GM20000 (cell line): ENCODE results near the gene RPS17.

ENCODE experiments used
- DNase-seq: peaks from one replicate; pipeline ENCODE4 v3.0.0; 2012; ENCODE audit warnings: low spot score
- CTCF ChIP-seq: IDR thresholded peaks from 2 replicates; pipeline ENCODE4 v1.5.1; 2012; ENCODE audit warnings: mild to moderate bottlenecking, control low read depth; ENCODE audit errors: extremely low read depth, missing control alignments

RPS17 gene

GRCh38 chr15:82548700-82549099 is 8.4 kb upstream of the RPS17 start:
- no peak for TF ChIP-seq CTCF
- peak; percentile 33 for DNase-seq

GRCh38 chr15:82545478-82545877 is 5.2 kb upstream of the RPS17 start:
- TF ChIP-seq CTCF: no peak
- DNase-seq: no peak

GRCh38 chr15:82545002-82545401 is 4.7 kb upstream of the RPS17 start:
- no peak for DNase-seq
- no peak for TF ChIP-seq CTCF

GRCh38 chr15:82544431-82544830 is 4.2 kb upstream of the RPS17 start:
- no peak for DNase-seq
- TF ChIP-seq CTCF: no peak

- DNase-seq: no peak
- no peak for TF ChIP-seq CTCF
Observed at GRCh38 chr15:82543160-82543559, 2.9 kb upstream of the RPS17 start.

- no peak for TF ChIP-seq CTCF
- no peak for DNase-seq
Observed at GRCh38 chr15:82540984-82541431, 751 bp upstream of the RPS17 start.

- no peak for TF ChIP-seq CTCF
Observed at GRCh38 chr15:82539691-82540054, 584 bp downstream of the RPS17 start.

More at GRCh38 chr15:82539691-82540054, 584 bp downstream of the RPS17 start:
- DNase-seq: no peak
